Neural crest cell (in vitro differentiated cells): ENCODE data around the gene ADCY4. TPM values are rescaled to one million over a fixed set of nuclear protein-coding genes. Genes with fewer than 3 reads are reported as not detected.

ENCODE experiments used
- DNase-seq: peaks from one replicate; pipeline ENCODE4 v3.0.0; 2021; ENCODE audit warnings: low read depth, mixed read lengths, low spot score
- H3K27ac Mint-ChIP-seq: one replicate; pipeline ENCODE4 v1.8.0; 2021; ENCODE audit warnings: mild to moderate bottlenecking, mixed read lengths; ENCODE audit not compliant: unreplicated experiment
- H3K27me3 Mint-ChIP-seq: 2 replicates; pipeline ENCODE4 v1.8.0; 2021; ENCODE audit warnings: low read depth, mild to moderate bottlenecking, mixed read lengths
- H3K36me3 Mint-ChIP-seq: 2 replicates; pipeline ENCODE4 v1.8.0; 2021; ENCODE audit warnings: low read depth, mild to moderate bottlenecking, mixed read lengths
- H3K4me1 Mint-ChIP-seq: 2 replicates; pipeline ENCODE4 v1.8.0; 2021; ENCODE audit warnings: mixed read lengths
- H3K4me3 Mint-ChIP-seq: one replicate; pipeline ENCODE4 v1.8.0; 2021; ENCODE audit warnings: mild to moderate bottlenecking, mixed read lengths
- H3K9me3 Mint-ChIP-seq: 2 replicates; pipeline ENCODE4 v1.8.0; 2021; ENCODE audit warnings: mixed read lengths
- CTCF ChIP-seq: fragments of 200-600 bp; sonication (generic); conservative IDR thresholded peaks from 2 replicates; pipeline ENCODE4 v1.5.0; 2021; ENCODE audit warnings: antibody characterized with exemption, mild to moderate bottlenecking
- total RNA-seq: library from RNA; stranded (reverse); gene quantifications from 2 replicates; pipeline ENCODE4 v1.2.1, GENCODE V29; 2021

Gene ADCY4
- total RNA-seq, 1 donor from 2014 or later = 0.49 TPM

GRCh38 chr14:24316597-24316950 lies 18.3 kb downstream of the ADCY4 start:
- no peak for TF ChIP-seq CTCF
- H3K9me3 Mint-ChIP-seq = no peaks in the 10 kb centered on the region
- no peaks in the 10 kb centered on the region for H3K36me3 Mint-ChIP-seq
- peaks cover 1% of the 10 kb centered on the region for H3K4me1 Mint-ChIP-seq
- no peak overlapping the region for H3K4me3 Mint-ChIP-seq
- peaks cover 35% of the 10 kb centered on the region for H3K27me3 Mint-ChIP-seq
- no peak for DNase-seq
- H3K27ac Mint-ChIP-seq = no peak overlapping the region

DNA sequence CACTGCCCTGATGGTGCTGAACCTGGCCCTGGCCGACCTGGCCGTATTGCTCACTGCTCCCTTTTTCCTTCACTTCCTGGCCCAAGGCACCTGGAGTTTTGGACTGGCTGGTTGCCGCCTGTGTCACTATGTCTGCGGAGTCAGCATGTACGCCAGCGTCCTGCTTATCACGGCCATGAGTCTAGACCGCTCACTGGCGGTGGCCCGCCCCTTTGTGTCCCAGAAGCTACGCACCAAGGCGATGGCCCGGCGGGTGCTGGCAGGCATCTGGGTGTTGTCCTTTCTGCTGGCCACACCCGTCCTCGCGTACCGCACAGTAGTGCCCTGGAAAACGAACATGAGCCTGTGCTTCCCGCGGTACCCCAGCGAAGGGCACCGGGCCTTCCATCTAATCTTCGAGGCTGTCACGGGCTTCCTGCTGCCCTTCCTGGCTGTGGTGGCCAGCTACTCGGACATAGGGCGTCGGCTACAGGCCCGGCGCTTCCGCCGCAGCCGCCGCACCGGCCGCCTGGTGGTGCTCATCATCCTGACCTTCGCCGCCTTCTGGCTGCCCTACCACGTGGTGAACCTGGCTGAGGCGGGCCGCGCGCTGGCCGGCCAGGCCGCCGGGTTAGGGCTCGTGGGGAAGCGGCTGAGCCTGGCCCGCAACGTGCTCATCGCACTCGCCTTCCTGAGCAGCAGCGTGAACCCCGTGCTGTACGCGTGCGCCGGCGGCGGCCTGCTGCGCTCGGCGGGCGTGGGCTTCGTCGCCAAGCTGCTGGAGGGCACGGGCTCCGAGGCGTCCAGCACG lies 18.9 kb downstream of the ADCY4 start:
- H3K4me1 Mint-ChIP-seq = no peaks in the 10 kb centered on the region
- no peak for TF ChIP-seq CTCF
- no peak overlapping the region for H3K4me3 Mint-ChIP-seq
- H3K9me3 Mint-ChIP-seq = no peaks in the 10 kb centered on the region
- H3K36me3 Mint-ChIP-seq = no peaks in the 10 kb centered on the region
- DNase-seq = no peak
- H3K27ac Mint-ChIP-seq = no peak overlapping the region
- peaks cover 34% of the 10 kb centered on the region for H3K27me3 Mint-ChIP-seq

GRCh38 chr14:24315243-24315806 lies 19.5 kb downstream of the ADCY4 start:
- no peaks in the 10 kb centered on the region for H3K4me1 Mint-ChIP-seq
- no peaks in the 10 kb centered on the region for H3K36me3 Mint-ChIP-seq
- DNase-seq = no peak
- peaks cover 33% of the 10 kb centered on the region for H3K27me3 Mint-ChIP-seq
- H3K27ac Mint-ChIP-seq = no peak overlapping the region
- no peak for TF ChIP-seq CTCF
- H3K9me3 Mint-ChIP-seq = no peaks in the 10 kb centered on the region
- peak overlapping the region; percentile 15 for H3K4me3 Mint-ChIP-seq

DNA sequence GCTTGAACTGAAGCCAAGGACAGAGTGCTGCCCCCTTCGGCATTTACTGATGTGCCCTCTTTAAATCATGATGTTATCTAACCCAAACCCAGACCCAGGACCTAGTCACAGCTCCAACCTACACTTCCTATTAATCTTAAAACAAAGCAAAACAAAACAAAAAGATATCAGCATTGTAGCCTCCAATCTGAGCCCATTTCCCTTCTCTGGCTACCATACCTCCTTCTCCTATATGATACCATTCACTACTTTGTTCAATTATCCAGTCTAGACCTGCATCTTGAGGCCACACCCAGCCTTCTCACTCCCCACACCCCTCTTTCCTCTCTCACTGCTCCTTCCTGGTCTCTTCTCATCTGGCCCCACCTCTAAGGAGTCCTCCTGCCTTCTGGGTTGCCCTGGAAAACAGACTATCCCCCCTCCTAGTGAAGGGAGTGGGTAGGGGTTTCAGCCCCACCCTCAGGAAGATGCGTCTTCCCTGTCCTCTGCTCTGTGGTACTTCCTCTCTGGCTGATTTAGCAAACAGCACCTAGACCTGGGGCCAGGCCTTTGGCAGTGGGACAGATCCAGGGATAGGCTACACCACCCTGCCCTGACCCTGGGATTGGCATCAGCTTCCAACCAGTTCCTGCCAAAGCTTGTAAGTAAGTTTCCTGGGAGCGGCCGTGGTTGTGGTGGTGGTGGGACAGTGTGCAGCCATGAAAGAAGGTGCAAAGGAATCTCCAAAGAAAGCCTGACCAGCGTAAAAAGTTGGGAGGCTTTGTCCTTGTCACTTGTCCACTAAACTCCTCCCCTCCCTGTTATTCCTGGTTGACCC lies 20.3 kb downstream of the ADCY4 start:
- Mint-ChIP-seq H3K27ac (no peak overlapping the region), H3K4me1 (no peaks in the 10 kb centered on the region), H3K4me3 (no peak overlapping the region), H3K36me3 (no peaks in the 10 kb centered on the region), H3K9me3 (no peaks in the 10 kb centered on the region), H3K27me3 (peaks cover 25% of the 10 kb centered on the region)
- DNase-seq = no peak
- no peak for TF ChIP-seq CTCF

- H3K36me3 Mint-ChIP-seq = no peaks in the 10 kb centered on the region
- no peaks in the 10 kb centered on the region for H3K9me3 Mint-ChIP-seq
- no peak overlapping the region for H3K4me3 Mint-ChIP-seq
- no peak for TF ChIP-seq CTCF
- no peaks in the 10 kb centered on the region for H3K4me1 Mint-ChIP-seq
- DNase-seq = no peak
- peaks cover 18% of the 10 kb centered on the region for H3K27me3 Mint-ChIP-seq
- no peak overlapping the region for H3K27ac Mint-ChIP-seq
These were observed 21.0 kb downstream of the ADCY4 start for GRCh38 chr14:24313913-24314312.
